Duodenal mucosa (tissue), 2 donors: ENCODE results near the gene NMNAT2.

Source experiments
- H3K27ac ChIP-seq: one replicate; pipeline ENCODE4 v1.7.0; 2013; ENCODE audit warnings: low read depth, low read length
- H3K27me3 ChIP-seq, 2 donors: one replicate each; pipeline ENCODE4 v1.7.0; 2013; ENCODE audit warnings: low read length in 2 of 2, control low read depth in 1 of 2; ENCODE audit not compliant: insufficient read depth in 2 of 2, control insufficient read depth in 1 of 2
- H3K36me3 ChIP-seq, 2 donors: one replicate each; pipeline ENCODE4 v1.7.0; 2013; ENCODE audit warnings: low read length in 2 of 2, control low read depth in 1 of 2; ENCODE audit not compliant: insufficient read depth in 2 of 2, control insufficient read depth in 1 of 2
- H3K4me1 ChIP-seq, 2 donors: one replicate each; pipeline ENCODE4 v1.7.0; 2013; ENCODE audit warnings: low read length in 2 of 2, control low read depth in 1 of 2; ENCODE audit not compliant: insufficient read depth in 2 of 2, control insufficient read depth in 1 of 2
- H3K4me3 ChIP-seq, 2 donors: one replicate each; pipeline ENCODE4 v1.7.0; 2013; ENCODE audit warnings: low read length in 2 of 2, low read depth in 1 of 2
- H3K9ac ChIP-seq, 2 donors: one replicate each; pipeline ENCODE4 v1.7.0; 2013; ENCODE audit warnings: low read length in 2 of 2, low read depth in 1 of 2
- H3K9me3 ChIP-seq, 2 donors: one replicate each; pipeline ENCODE4 v1.7.0; 2013; ENCODE audit warnings: low read length in 2 of 2, control low read depth in 1 of 2; ENCODE audit not compliant: control insufficient read depth in 1 of 2

The NMNAT2 gene

DNA sequence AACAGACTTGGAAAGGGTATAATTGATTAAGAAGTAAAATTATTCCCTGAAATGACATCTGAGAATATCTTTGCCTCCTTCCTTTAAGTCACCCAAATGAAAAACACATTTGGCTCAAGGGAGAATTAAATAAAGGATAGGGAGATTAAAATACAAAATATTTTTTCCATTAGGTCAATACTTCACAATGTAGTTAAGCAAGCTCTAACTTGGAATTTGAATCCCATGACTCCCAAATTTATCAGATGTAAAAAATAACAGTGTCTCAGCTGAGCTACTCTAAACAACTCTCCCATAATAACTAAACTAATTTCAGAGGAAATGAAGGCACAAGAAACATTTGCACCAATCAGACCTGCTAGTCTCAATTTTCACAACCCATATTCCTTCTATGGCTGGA, 6.5 kb upstream of the NMNAT2 start:
- Histone ChIP-seq H3K27me3 (peaks cover 2 to 7% of the 10 kb centered on the region in 2 donors), H3K27ac (no peak overlapping the region), H3K36me3 (no peaks in the 10 kb centered on the region), H3K4me1 (no peaks in the 10 kb centered on the region), H3K9ac (no peak overlapping the region), H3K9me3 (no peaks in the 10 kb centered on the region), H3K4me3 (no peak overlapping the region)

- Histone ChIP-seq H3K9ac (no peak overlapping the region), H3K9me3 (no peaks in the 10 kb centered on the region), H3K36me3 (no peaks in the 10 kb centered on the region), H3K27me3 (peaks cover 8 to 17% of the 10 kb centered on the region in 2 donors), H3K4me3 (no peak overlapping the region), H3K4me1 (no peaks in the 10 kb centered on the region), H3K27ac (no peak overlapping the region)
Measured at GRCh38 chr1:183423541-183423940, 5.4 kb upstream of the NMNAT2 start.

DNA sequence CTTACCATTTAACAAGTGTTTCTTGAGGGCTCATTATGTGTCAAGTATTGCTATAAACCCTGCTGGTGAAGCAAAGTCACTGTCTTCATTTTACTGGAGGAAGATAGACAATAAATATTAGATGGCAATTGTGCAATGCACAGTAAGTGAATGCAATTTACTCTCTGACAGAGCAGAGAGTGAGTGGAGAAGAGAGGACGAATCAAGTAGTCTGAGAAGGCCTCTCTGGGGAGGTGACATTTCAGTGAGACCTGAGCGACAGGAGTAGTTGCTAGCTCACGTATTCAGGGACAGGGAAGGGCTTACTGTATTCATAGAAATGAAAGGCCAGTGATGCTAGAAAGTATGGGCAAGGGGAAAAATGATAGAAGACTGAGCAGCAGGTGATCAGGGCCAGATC, 1.2 kb upstream of the NMNAT2 start:
- peaks cover 8 to 10% of the 10 kb centered on the region in 2 donors for H3K4me1 ChIP-seq
- H3K9ac ChIP-seq = no peak overlapping the region
- H3K27ac ChIP-seq = no peak overlapping the region
- H3K36me3 ChIP-seq = no peaks in the 10 kb centered on the region
- H3K9me3 ChIP-seq = no peaks in the 10 kb centered on the region
- H3K4me3 ChIP-seq = no peak overlapping the region
- H3K27me3 ChIP-seq = peaks cover 33 to 45% of the 10 kb centered on the region in 2 donors

- H3K36me3 ChIP-seq = no peaks in the 10 kb centered on the region
- peaks cover 33 to 45% of the 10 kb centered on the region in 2 donors for H3K27me3 ChIP-seq
- H3K4me3 ChIP-seq = no peak overlapping the region
- H3K27ac ChIP-seq = no peak overlapping the region
- peaks cover 8 to 10% of the 10 kb centered on the region in 2 donors for H3K4me1 ChIP-seq
- H3K9ac ChIP-seq = no peak overlapping the region
- H3K9me3 ChIP-seq = no peaks in the 10 kb centered on the region
Measured at GRCh38 chr1:183418696-183419095, 516 bp upstream of the NMNAT2 start.

GRCh38 chr1:183416850-183417771, 1.1 kb downstream of the NMNAT2 start:
- H3K4me3 ChIP-seq = peak overlapping the region; percentile 10 to 20

DNA sequence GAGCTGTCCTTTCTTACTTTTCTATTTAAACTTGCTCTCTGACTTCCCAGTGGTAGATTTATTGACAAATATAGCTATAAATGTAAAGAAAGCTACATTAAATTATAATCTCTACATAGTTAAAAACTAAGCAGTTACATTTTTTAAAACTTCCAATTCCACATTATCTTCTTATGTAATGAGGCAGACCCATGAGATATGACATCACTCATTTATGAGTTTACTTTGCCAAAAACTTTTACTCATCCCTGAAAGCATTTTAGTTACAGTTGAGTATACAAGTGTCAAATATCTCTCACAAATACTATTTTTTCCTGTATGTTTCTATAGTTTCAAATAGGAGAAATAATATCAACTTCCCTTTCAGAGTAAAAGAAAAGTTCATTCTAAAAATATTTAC, 3.8 kb downstream of the NMNAT2 start:
- Histone ChIP-seq H3K27ac (no peak overlapping the region), H3K4me3 (no peak overlapping the region), H3K9me3 (no peaks in the 10 kb centered on the region), H3K9ac (no peak overlapping the region), H3K27me3 (peaks cover 27 to 35% of the 10 kb centered on the region in 2 donors), H3K36me3 (no peaks in the 10 kb centered on the region), H3K4me1 (peaks cover 8 to 10% of the 10 kb centered on the region in 2 donors)

More at GRCh38 chr1:183416850-183417771, 1.1 kb downstream of the NMNAT2 start:
- Histone ChIP-seq H3K4me1 (peaks cover 8 to 10% of the 10 kb centered on the region in 2 donors), H3K27me3 (peaks cover 33 to 45% of the 10 kb centered on the region in 2 donors), H3K27ac (no peak overlapping the region), H3K9ac (no peak overlapping the region), H3K9me3 (no peaks in the 10 kb centered on the region), H3K36me3 (no peaks in the 10 kb centered on the region)

DNA sequence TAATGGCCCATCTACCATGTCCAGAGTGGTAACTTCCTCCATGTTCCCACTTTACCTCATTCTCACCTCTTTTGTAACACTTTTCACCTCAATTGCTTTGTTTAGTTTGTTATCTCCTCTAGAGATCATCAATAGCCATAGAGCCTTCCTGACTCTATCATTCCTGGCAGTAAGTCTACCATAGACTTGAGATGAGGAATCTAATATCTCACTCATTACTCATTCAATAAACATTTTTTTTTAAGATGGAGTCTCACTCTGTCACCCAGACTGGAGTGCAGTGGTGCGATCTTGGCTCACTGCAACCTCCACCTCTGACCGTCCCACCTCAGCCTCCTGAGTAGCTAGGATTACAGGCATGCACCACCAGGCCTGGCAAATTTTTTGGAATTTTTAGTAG, 7.1 kb downstream of the NMNAT2 start:
- Histone ChIP-seq H3K9ac (no peak overlapping the region), H3K27me3 (peaks cover 3 to 5% of the 10 kb centered on the region in 2 donors), H3K4me1 (no peaks in the 10 kb centered on the region), H3K9me3 (no peaks in the 10 kb centered on the region), H3K4me3 (no peak overlapping the region), H3K36me3 (no peaks in the 10 kb centered on the region), H3K27ac (no peak overlapping the region)

DNA sequence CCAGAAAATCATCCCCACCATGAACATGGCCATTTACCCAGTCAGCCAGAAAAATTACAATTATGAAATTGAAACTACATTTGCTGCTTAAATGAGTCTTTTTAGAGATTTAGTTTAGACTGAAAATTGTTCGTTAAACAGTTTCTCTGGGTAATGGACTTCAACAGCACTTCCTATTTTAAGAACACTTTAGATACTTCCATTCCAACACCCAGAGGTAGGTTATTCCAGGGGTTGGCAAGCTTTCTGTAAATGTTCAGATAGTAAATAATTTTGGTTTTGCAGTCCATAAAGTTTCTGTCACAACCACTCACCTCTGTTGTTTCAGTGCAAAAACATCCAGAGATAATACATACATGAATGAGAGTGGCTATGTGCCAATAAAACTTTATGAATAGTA, 10.2 kb downstream of the NMNAT2 start:
- no peaks in the 10 kb centered on the region for H3K36me3 ChIP-seq
- no peak overlapping the region for H3K27ac ChIP-seq
- no peak overlapping the region for H3K4me3 ChIP-seq
- no peaks in the 10 kb centered on the region for H3K4me1 ChIP-seq
- peaks cover 0 to 3% of the 10 kb centered on the region in 2 donors for H3K27me3 ChIP-seq
- no peaks in the 10 kb centered on the region for H3K9me3 ChIP-seq
- no peak overlapping the region for H3K9ac ChIP-seq

GRCh38 chr1:183407474-183407873, 10.7 kb downstream of the NMNAT2 start:
- Histone ChIP-seq H3K27ac (no peak overlapping the region), H3K36me3 (no peaks in the 10 kb centered on the region), H3K4me1 (no peaks in the 10 kb centered on the region)

GRCh38 chr1:183404476-183404875, 13.7 kb downstream of the NMNAT2 start:
- Histone ChIP-seq H3K9ac (no peak overlapping the region), H3K4me1 (no peaks in the 10 kb centered on the region), H3K27me3 (peaks cover 0 to 3% of the 10 kb centered on the region in 2 donors), H3K9me3 (no peaks in the 10 kb centered on the region), H3K4me3 (no peak overlapping the region), H3K36me3 (no peaks in the 10 kb centered on the region), H3K27ac (no peak overlapping the region)

More at GRCh38 chr1:183407474-183407873, 10.7 kb downstream of the NMNAT2 start:
- H3K4me3 ChIP-seq = no peak overlapping the region
- no peaks in the 10 kb centered on the region for H3K9me3 ChIP-seq
- H3K27me3 ChIP-seq = peaks cover 0 to 3% of the 10 kb centered on the region in 2 donors
- no peak overlapping the region for H3K9ac ChIP-seq
